Measurements from ENCODE around the gene DGKD. TPM values are rescaled to one million over a fixed set of nuclear protein-coding genes. Genes with fewer than 3 reads are reported as not detected.

DGKD gene
- total RNA-seq, 1 donor from 2014 or later: 86.7 TPM

- no peak for TF ChIP-seq CTCF (IDR thresholded peaks at IDR 0.05)
- Histone ChIP-seq H3K4me1 (peaks cover 19% of the 10 kb centered on the region), H3K36me3 (peaks cover 36% of the 10 kb centered on the region), H3K27ac (peak overlapping the region; percentile 78), H3K9me3 (no peaks in the 10 kb centered on the region), H3K27me3 (no peaks in the 10 kb centered on the region), H3K4me3 (peak overlapping the region; percentile 10)
- intact Hi-C loops (cut with DNase I): no loop called here
- ATAC-seq: no peak
- DNase-seq: peak; percentile 63
Observed at GRCh38 chr2:233479616-233480489, 125.6 kb downstream of the DGKD start.

- Histone ChIP-seq H3K27ac (peak overlapping the region; percentile 78), H3K36me3 (peaks cover 42% of the 10 kb centered on the region), H3K4me1 (peaks cover 19% of the 10 kb centered on the region), H3K27me3 (no peaks in the 10 kb centered on the region), H3K4me3 (peak overlapping the region; percentile 10), H3K9me3 (no peaks in the 10 kb centered on the region)
- peak; percentile 20 for TF ChIP-seq CTCF (IDR thresholded peaks at IDR 0.05)
- intact Hi-C loops (cut with DNase I): no loop called here
- ATAC-seq (peak; percentile 84), DNase-seq (peak; percentile 94)
Observed at GRCh38 chr2:233480490-233481202, 126.4 kb downstream of the DGKD start.

GRCh38 chr2:233481368-233482142 is 127.3 kb downstream of the DGKD start:
- H3K36me3 ChIP-seq: peaks cover 42% of the 10 kb centered on the region
- H3K27me3 ChIP-seq: no peaks in the 10 kb centered on the region
- no peak for TF ChIP-seq CTCF (IDR thresholded peaks at IDR 0.05)
- intact Hi-C loops (cut with DNase I): no loop called here
- no peaks in the 10 kb centered on the region for H3K9me3 ChIP-seq
- H3K4me3 ChIP-seq: no peak overlapping the region
- ATAC-seq: peak; percentile 61
- H3K4me1 ChIP-seq: peaks cover 28% of the 10 kb centered on the region
- H3K27ac ChIP-seq: peak overlapping the region; percentile 78
- peak; percentile 80 for DNase-seq

GRCh38 chr2:233482616-233483015 is 128.3 kb downstream of the DGKD start:
- intact Hi-C loops (cut with DNase I): no loop called here
- Histone ChIP-seq H3K27ac (peak overlapping the region; percentile 78), H3K9me3 (no peaks in the 10 kb centered on the region), H3K4me3 (no peak overlapping the region), H3K27me3 (no peaks in the 10 kb centered on the region), H3K36me3 (peaks cover 39% of the 10 kb centered on the region), H3K4me1 (peaks cover 32% of the 10 kb centered on the region)
- DNase-seq: peak; percentile 64
- no peak for ATAC-seq
- no peak for TF ChIP-seq CTCF (IDR thresholded peaks at IDR 0.05)

- peak overlapping the region; percentile 79 for H3K27ac ChIP-seq
- TF ChIP-seq CTCF (IDR thresholded peaks at IDR 0.05): no peak
Observed at GRCh38 chr2:233485726-233486125, 131.4 kb downstream of the DGKD start.

More at GRCh38 chr2:233485726-233486125, 131.4 kb downstream of the DGKD start:
- peaks cover 64% of the 10 kb centered on the region for H3K36me3 ChIP-seq
- DNase-seq (no peak), ATAC-seq (no peak)
- H3K4me3 ChIP-seq: no peak overlapping the region
- intact Hi-C loops (cut with DNase I): no loop called here
- H3K4me1 ChIP-seq: peaks cover 41% of the 10 kb centered on the region
- no peaks in the 10 kb centered on the region for H3K27me3 ChIP-seq
- H3K9me3 ChIP-seq: no peaks in the 10 kb centered on the region
